ENCODE results near the gene UFSP2. TPM values are rescaled to one million over a fixed set of nuclear protein-coding genes. Genes with fewer than 3 reads are reported as not detected.

Gene UFSP2, protein sequence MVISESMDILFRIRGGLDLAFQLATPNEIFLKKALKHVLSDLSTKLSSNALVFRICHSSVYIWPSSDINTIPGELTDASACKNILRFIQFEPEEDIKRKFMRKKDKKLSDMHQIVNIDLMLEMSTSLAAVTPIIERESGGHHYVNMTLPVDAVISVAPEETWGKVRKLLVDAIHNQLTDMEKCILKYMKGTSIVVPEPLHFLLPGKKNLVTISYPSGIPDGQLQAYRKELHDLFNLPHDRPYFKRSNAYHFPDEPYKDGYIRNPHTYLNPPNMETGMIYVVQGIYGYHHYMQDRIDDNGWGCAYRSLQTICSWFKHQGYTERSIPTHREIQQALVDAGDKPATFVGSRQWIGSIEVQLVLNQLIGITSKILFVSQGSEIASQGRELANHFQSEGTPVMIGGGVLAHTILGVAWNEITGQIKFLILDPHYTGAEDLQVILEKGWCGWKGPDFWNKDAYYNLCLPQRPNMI
- total RNA-seq = 14.6 TPM

DNA sequence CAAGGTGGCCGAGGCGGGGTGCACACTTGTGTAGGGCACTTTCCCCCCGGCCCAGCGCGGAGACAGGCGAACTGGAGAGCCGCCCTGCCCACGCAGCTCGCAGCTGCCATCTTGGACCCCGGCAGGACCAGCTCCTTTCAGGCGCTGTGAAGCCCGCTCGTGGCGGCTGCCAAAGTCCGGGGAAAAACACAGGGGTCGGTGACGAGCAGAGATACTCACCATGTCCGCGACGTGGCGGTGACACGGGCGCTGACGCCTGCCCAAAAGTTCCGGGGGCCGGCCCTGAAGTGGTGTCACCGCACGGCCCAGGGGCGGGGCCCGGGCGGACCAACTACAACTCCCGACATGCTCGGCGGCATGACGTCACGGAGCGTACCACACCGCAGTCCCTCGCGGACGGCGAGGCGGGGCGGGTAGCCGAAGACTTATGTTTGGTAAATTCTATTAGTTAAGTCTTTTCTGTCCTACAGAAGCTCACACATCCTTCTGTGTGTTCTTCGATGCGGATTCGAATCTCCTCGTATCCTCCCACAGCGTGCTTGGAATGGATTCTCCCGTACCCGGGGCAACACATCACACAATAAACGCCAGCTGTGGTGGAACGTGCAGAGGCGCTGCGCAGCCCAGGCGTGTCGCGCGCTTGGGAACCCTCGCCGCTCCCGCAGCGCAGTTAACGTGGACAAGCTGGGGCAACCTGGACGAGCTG, at the start of gene UFSP2:
Gene UFSP2, minus strand, starts transcription at position 318 of the 706 bp plus-strand sequence. Its CDS starts 96 bp downstream, at position 222.
- H3K4me1 ChIP-seq (ENCODE audit: insufficient read depth, low read length) = peaks cover 15% of the 10 kb centered on the region
- no peaks in the 10 kb centered on the region for H3K27me3 ChIP-seq (ENCODE audit: insufficient read depth, low read length)
- H3K4me3 ChIP-seq (ENCODE audit: low read length) = peak within 1 kb of the TSS; percentile 91
- no peaks in the 10 kb centered on the region for H3K9me3 ChIP-seq (ENCODE audit: low read depth, low read length)

DNA sequence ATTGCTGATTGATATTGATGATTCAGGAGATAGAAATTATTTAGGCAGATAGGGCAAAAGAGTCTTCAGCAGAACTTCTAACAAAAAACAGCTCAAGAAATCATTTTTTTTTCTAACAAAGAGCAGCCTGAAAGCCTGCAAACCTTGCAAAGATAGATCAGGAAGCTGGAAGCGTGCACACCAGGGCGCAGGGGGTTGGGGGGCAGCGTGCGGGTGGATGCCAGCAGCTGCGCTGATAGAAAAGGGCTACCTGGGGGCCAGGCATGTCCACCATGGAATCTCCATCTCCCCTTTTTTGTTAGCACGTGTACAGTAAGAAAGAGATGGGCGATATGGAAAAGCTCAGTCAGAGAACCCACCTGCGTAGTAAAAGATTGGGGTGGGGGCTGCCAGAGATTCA, 47.5 kb upstream of the UFSP2 start:
- Histone ChIP-seq H3K4me3 (ENCODE audit: low read length) (no peak overlapping the region), H3K27me3 (ENCODE audit: insufficient read depth, low read length) (peaks cover 31% of the 10 kb centered on the region), H3K9me3 (ENCODE audit: low read depth, low read length) (no peaks in the 10 kb centered on the region), H3K4me1 (ENCODE audit: insufficient read depth, low read length) (peaks cover 13% of the 10 kb centered on the region)

DNA sequence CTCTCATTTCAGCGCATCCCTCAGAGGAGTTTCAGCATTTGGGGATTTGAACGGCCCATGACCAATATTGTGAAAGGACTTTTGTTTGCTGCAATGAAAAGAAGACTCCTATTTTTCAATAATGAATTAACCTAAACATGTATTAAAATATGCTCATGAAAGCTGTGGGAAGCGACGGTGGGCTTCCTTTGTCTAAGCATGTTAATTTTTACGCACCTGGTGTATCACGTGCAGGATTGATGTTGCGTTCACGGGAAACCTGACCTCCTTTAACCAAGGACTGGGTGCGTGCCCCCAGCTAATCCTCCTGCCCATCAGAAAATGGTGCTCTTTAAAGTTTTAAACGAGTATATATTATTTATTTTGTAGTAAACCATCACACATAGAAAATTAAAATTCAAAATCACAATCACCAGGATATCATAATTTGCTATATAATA, 46.4 kb upstream of the UFSP2 start:
- Histone ChIP-seq H3K27me3 (ENCODE audit: insufficient read depth, low read length) (peaks cover 20% of the 10 kb centered on the region), H3K4me1 (ENCODE audit: insufficient read depth, low read length) (peaks cover 13% of the 10 kb centered on the region), H3K9me3 (ENCODE audit: low read depth, low read length) (no peaks in the 10 kb centered on the region), H3K4me3 (ENCODE audit: low read length) (peak overlapping the region; percentile 48)

DNA sequence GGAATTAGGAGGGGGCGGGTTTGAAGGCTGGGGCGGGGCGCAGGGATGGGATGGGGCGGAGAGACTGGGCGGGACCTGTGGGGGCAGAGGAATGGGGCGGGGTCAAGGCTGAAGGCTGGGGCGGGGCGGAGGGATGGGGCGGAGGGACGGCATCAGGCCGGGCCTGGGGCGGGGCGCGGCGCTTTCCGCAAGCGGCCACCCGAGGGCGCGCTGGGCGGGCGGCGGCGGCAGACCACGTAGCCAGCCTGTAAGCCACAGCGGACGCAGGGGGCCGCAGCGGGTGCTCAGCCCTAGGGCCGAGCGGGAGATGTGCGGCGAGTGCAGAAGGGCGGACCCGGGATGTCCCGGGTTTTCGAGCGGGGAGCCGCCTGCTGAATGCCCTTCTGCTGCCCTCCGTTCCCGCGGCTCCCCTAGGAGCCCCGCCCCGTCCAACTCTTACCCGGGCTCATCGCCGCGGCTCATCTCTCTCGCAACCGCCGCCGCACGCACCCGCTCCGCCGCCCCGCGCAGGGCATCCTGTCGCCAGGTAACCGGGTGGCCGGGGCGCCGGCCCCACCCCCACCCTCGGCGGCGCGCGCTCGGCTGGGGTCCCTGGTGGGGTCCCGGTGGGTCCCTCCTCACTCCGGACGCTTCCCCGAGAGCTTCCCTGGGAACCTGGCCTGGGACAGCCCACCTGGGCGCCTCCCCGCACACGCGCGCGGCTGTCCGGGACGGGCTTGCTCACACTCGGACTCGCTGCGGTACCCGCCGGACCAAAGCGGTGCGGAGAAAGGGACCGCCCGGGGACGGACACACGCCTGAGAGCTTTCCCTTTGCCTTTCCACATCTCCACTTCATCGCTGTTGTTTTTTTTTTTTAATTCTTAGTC, 45.7 kb upstream of the UFSP2 start, which contains the start of gene CCDC110:
Gene CCDC110, minus strand, starts transcription at position 499 of the 868 bp plus-strand sequence. Its CDS starts 50 bp downstream, at position 449.
- no peaks in the 10 kb centered on the region for H3K9me3 ChIP-seq (ENCODE audit: low read depth, low read length)
- H3K4me1 ChIP-seq (ENCODE audit: insufficient read depth, low read length) = peaks cover 13% of the 10 kb centered on the region
- peak within 1 kb of the TSS; percentile 48 for H3K4me3 ChIP-seq (ENCODE audit: low read length)
- peaks cover 18% of the 10 kb centered on the region for H3K27me3 ChIP-seq (ENCODE audit: insufficient read depth, low read length)

DNA sequence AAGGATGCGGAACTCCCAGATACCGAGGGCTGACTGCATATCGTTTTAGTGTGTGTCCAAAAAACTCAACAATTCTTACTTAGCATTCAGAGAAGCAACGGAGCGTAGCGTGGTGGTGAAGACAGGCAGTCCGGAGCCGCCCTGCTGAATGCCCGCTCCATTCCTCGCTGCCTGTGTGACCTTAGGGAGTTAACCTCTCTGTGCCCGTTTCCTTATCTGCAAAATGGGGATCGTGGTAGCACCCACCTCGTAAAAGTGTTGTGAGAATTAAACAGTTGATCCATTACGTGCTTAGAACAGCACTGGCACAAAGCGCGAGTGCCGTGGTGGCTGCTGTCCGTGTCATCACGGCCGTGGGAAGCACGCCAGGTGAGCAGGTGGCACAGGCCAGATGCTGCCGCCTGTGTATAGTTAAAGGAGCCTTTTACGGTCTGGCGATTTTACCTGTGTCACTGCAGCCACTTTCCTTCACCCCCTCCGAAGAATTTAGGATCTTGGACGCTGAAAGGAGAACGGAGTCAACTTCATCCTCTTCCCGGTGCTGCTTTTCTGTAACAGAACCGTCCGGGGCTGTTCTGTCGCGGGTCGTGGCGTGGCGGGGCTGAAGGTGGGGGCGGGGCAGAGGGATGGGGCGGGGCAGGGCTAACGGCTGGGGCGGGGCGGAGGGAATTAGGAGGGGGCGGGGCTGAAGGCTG, 44.9 kb upstream of the UFSP2 start:
- Histone ChIP-seq H3K4me1 (ENCODE audit: insufficient read depth, low read length) (peaks cover 13% of the 10 kb centered on the region), H3K27me3 (ENCODE audit: insufficient read depth, low read length) (peaks cover 18% of the 10 kb centered on the region), H3K9me3 (ENCODE audit: low read depth, low read length) (no peaks in the 10 kb centered on the region), H3K4me3 (ENCODE audit: low read length) (peak overlapping the region; percentile 24)

DNA sequence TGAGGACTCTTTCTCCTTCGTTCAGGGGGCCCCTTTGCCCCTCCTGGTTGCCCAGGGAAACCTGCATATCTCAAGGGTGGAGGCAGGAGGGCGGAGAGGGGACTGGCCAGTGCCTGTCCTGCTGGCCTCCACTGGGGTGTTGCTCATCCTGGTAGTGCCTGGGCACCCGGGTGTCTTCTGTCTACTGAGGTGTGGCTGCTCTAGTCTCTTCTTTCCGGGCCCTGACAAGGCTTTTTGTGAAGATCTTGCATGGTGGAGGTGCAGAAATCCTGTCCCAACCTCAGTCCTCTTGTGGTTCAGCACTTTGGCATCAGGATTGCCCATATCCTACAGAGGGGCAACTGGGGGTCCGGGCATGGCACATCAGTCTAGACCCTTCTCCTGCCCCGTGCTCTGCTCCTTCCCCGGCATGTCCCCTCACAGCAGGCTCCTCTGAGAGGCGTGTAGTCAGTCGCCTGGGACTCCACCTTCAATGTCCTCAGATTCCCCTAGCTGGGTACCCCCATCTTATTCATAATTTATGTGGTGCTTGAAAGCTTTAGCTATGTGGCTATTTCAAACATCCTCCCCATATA, 43.9 kb upstream of the UFSP2 start:
- peaks cover 13% of the 10 kb centered on the region for H3K4me1 ChIP-seq (ENCODE audit: insufficient read depth, low read length)
- H3K4me3 ChIP-seq (ENCODE audit: low read length) = no peak overlapping the region
- peaks cover 18% of the 10 kb centered on the region for H3K27me3 ChIP-seq (ENCODE audit: insufficient read depth, low read length)
- no peaks in the 10 kb centered on the region for H3K9me3 ChIP-seq (ENCODE audit: low read depth, low read length)

DNA sequence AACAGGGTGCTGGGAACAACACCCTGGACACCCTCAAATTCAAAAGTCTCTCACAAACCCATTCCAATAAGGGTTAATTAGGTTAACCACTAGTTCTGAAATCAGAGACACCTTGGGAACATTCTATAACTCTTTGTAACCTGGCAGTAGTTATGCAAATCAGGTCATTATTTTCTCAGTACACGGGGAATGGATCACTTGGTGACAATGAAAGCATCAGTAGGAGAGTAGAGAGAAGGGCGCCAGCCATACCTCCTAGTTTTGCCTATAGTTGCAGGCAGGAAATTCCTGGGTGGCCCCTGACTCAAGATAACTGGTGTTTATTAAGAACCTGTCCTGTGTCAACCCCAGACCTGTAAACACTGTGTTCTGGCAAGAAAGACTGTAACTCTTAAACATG, 43.2 kb upstream of the UFSP2 start:
- H3K4me3 ChIP-seq (ENCODE audit: low read length) = no peak overlapping the region

DNA sequence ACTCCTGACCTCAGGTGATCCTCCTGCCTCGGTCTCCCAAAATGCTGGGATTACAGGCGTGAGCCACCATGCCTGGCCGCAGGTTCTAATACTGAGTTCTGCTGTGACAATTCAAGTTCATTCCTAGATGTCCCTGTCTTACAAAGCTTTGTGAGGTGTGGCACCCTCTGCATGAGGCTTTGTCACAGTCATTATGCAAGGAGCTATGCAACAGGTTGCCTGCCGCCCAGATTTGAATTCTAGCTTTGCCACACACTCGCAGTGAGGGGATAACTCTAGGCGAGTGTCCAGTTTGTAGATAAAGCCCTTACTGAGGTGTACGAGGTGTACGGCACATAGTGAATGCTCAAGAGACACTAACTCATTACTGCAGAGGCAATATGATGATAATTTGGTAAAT, 42.2 kb upstream of the UFSP2 start:
- H3K27me3 ChIP-seq (ENCODE audit: insufficient read depth, low read length) = peaks cover 12% of the 10 kb centered on the region
- H3K4me3 ChIP-seq (ENCODE audit: low read length) = no peak overlapping the region

More for the DNA sequence above, 43.2 kb upstream of the UFSP2 start:
- H3K9me3 ChIP-seq (ENCODE audit: low read depth, low read length) = no peaks in the 10 kb centered on the region
- H3K4me1 ChIP-seq (ENCODE audit: insufficient read depth, low read length) = peaks cover 13% of the 10 kb centered on the region
- H3K27me3 ChIP-seq (ENCODE audit: insufficient read depth, low read length) = peaks cover 16% of the 10 kb centered on the region

DNA sequence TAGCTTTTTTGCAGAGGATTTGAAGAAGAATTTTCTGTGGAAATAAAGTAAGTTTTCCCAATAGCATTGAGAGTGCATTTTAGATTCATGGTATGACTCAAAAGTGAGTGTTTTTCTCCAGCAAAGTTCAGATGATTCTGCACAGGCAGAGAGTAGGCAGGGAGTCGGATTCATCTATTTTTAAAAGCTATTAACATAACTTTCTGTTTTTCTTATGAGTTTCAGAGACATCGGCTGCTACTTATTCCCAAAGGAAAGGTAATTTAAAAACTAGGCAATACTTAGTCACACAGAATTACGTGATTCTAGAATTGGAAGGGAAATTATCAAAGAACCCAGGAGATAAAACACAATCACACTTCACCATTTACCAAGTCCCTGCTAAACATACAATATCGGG, 41.3 kb upstream of the UFSP2 start:
- Histone ChIP-seq H3K4me1 (ENCODE audit: insufficient read depth, low read length) (peaks cover 11% of the 10 kb centered on the region), H3K9me3 (ENCODE audit: low read depth, low read length) (no peaks in the 10 kb centered on the region), H3K4me3 (ENCODE audit: low read length) (no peak overlapping the region), H3K27me3 (ENCODE audit: insufficient read depth, low read length) (peaks cover 13% of the 10 kb centered on the region)

More for the DNA sequence above, 42.2 kb upstream of the UFSP2 start:
- H3K9me3 ChIP-seq (ENCODE audit: low read depth, low read length) = no peaks in the 10 kb centered on the region
- H3K4me1 ChIP-seq (ENCODE audit: insufficient read depth, low read length) = peaks cover 13% of the 10 kb centered on the region

DNA sequence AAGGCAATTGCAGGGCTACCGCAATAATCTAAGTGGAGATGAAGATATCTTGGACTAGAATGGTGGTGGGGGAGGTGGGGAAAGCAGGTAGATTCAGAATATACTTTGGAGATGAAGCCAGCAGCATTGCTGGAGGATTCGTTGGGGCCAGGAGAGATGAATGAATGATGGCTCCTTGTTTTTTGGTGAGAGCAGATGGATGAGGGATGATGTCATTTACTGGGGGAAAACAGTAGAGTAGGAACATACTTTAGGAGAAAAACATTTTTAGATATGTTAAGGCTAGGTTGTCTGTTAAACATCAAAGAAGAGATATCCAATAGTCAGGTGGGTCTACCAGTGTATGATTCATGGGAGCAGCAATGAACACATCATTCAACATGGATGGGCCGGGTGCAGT, 39.9 kb upstream of the UFSP2 start:
- H3K9me3 ChIP-seq (ENCODE audit: low read depth, low read length) = no peaks in the 10 kb centered on the region
- peaks cover 12% of the 10 kb centered on the region for H3K27me3 ChIP-seq (ENCODE audit: insufficient read depth, low read length)
- peaks cover 3% of the 10 kb centered on the region for H3K4me1 ChIP-seq (ENCODE audit: insufficient read depth, low read length)
- H3K4me3 ChIP-seq (ENCODE audit: low read length) = no peak overlapping the region

DNA sequence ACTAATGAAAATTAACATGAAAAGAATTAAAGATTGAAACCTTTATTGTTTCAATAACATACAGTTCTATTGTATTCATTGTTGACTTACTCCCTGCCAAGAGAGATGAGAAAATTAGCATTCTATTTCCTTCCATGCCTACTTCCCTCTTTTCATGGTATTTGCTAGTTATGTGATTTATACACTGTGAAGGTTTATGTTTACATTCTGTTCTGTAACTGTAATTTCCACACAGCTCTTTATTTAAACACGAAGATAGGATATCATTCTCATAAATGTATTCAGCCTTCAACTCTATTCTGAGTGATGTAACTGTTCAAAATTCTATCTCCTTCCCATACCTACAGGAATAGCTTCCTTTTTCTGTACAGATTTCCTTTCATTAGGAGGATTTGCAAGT, 39.1 kb upstream of the UFSP2 start:
- no peaks in the 10 kb centered on the region for H3K9me3 ChIP-seq (ENCODE audit: low read depth, low read length)
- peaks cover 19% of the 10 kb centered on the region for H3K27me3 ChIP-seq (ENCODE audit: insufficient read depth, low read length)
- no peak overlapping the region for H3K4me3 ChIP-seq (ENCODE audit: low read length)
- no peaks in the 10 kb centered on the region for H3K4me1 ChIP-seq (ENCODE audit: insufficient read depth, low read length)

DNA sequence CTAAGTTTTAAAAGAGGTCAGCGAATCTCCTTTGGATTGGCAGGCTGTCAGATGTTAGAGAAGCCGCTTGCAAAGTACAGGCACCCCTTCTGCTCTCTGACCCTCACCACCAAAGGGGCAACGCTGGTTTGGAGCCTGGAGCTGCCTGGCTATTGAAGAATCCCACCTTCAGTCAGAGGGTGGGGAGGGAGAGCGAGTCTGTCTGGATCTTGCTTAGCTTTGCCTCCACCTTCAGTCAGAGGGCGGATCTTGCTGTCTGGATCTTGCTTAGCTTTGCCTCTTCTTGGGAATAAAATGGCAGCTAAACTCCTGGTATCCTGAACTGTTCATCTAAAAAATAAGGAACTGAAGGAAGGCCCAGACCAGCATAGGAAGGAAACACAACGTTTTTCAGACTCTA, 38.4 kb upstream of the UFSP2 start:
- Histone ChIP-seq H3K9me3 (ENCODE audit: low read depth, low read length) (no peaks in the 10 kb centered on the region), H3K27me3 (ENCODE audit: insufficient read depth, low read length) (peaks cover 26% of the 10 kb centered on the region), H3K4me1 (ENCODE audit: insufficient read depth, low read length) (no peaks in the 10 kb centered on the region), H3K4me3 (ENCODE audit: low read length) (no peak overlapping the region)

DNA sequence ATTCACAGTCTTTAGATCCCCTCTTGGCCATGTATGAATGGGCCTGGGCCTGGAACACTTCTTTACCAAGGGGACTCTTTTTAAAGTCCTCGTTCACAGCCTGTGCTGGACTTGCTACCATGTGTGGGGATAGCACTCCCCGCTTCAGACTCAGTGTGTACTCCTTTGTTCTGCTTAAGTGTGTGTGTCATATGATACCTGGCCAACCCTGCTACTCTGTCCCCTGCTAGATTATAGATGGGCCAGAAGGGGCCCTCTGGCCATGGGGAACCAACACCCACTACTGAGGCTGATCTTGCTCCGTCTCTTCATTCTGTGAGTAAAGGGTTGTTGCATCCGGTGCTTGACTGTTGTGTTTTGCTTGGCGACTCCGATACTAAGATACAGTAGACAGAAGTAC, 37.8 kb upstream of the UFSP2 start:
- H3K4me1 ChIP-seq (ENCODE audit: insufficient read depth, low read length) = no peaks in the 10 kb centered on the region
- no peaks in the 10 kb centered on the region for H3K9me3 ChIP-seq (ENCODE audit: low read depth, low read length)
- peaks cover 25% of the 10 kb centered on the region for H3K27me3 ChIP-seq (ENCODE audit: insufficient read depth, low read length)
- no peak overlapping the region for H3K4me3 ChIP-seq (ENCODE audit: low read length)

DNA sequence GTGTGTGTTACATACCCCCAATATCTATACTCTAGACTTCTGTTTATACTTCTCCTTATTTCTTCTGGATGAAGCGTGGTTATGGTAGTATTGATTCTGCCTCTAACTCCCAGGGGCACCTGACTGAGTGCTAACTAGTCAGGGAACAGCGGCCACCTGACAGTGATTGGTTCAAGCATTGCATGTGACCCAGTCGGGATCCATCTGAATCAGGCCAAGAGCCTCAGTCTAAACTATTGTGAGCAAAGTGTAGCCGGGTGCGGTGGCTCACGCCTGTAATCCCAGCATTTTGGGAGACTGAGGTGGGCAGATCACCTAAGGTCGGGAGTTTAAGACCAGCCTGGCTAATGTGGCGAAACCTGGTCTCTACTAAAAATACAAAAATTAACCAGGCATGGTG, 35.8 kb upstream of the UFSP2 start:
- Histone ChIP-seq H3K4me3 (ENCODE audit: low read length) (no peak overlapping the region), H3K9me3 (ENCODE audit: low read depth, low read length) (no peaks in the 10 kb centered on the region), H3K4me1 (ENCODE audit: insufficient read depth, low read length) (no peaks in the 10 kb centered on the region), H3K27me3 (ENCODE audit: insufficient read depth, low read length) (peaks cover 33% of the 10 kb centered on the region)
